Mesenchymal stem cell (in vitro differentiated cells and primary cell): Measurements from ENCODE around the gene DDX11.

Experiments
- DNase-seq: peaks from one replicate; pipeline ENCODE4 v3.0.0-alpha.2; 2013
- H2AFZ ChIP-seq: one replicate; pipeline ENCODE4 v1.6.1; 2013; ENCODE audit warnings: low read depth, mild to moderate bottlenecking, control low read depth, inconsistent platforms, low read length, moderate library complexity
- H2AK5ac ChIP-seq: 2 replicates; pipeline ENCODE4 v1.6.1; 2013; ENCODE audit warnings: low read length, moderate library complexity, mild to moderate bottlenecking, inconsistent platforms; ENCODE audit not compliant: severe bottlenecking
- H2BK120ac ChIP-seq: one replicate; pipeline ENCODE4 v1.6.1; 2013; ENCODE audit warnings: low read depth, mild to moderate bottlenecking, inconsistent platforms, low read length, moderate library complexity
- H2BK12ac ChIP-seq, 2 experiments: one replicate each; pipeline ENCODE4 v1.6.1; 2013; ENCODE audit warnings: inconsistent platforms in 2 of 2, low read length in 2 of 2, mild to moderate bottlenecking in 2 of 2, moderate library complexity in 2 of 2, control low read depth in 1 of 2
- H2BK15ac ChIP-seq: one replicate; pipeline ENCODE4 v1.6.1; 2013; ENCODE audit warnings: mild to moderate bottlenecking, low read depth, inconsistent platforms; ENCODE audit not compliant: poor library complexity, severe bottlenecking
- H2BK5ac ChIP-seq: 2 replicates; pipeline ENCODE4 v1.6.1; 2013; ENCODE audit warnings: low read depth, mild to moderate bottlenecking, low read length, control low read depth, inconsistent platforms; ENCODE audit not compliant: poor library complexity, severe bottlenecking
- H3K14ac ChIP-seq, 2 experiments: one replicate each; pipeline ENCODE4 v1.6.1; 2013; ENCODE audit warnings: inconsistent platforms in 2 of 2, low read length in 2 of 2, control low read depth in 1 of 2, mild to moderate bottlenecking in 1 of 2, moderate library complexity in 1 of 2
- H3K18ac ChIP-seq, 2 experiments: one replicate each; pipeline ENCODE4 v1.6.1; 2013; ENCODE audit warnings: inconsistent platforms in 2 of 2, low read length in 2 of 2, control low read depth in 1 of 2, low read depth in 1 of 2, mild to moderate bottlenecking in 1 of 2
- H3K23ac ChIP-seq, 2 experiments: one replicate each; pipeline ENCODE4 v1.6.1; 2013; ENCODE audit warnings: inconsistent platforms in 2 of 2, low read length in 2 of 2, mild to moderate bottlenecking in 2 of 2, moderate library complexity in 2 of 2, control low read depth in 1 of 2
- H3K27ac ChIP-seq: 2 replicates; pipeline ENCODE4 v1.5.1; 2013; ENCODE audit warnings: mild to moderate bottlenecking, moderate library complexity, low read length, control low read depth, inconsistent platforms; ENCODE audit not compliant: poor library complexity, severe bottlenecking
- H3K27me3 ChIP-seq, 2 experiments: 2 replicates each; pipeline versions ENCODE4 v1.6.1 to v1.7.0; 2013; ENCODE audit warnings: low read length in 2 of 2, mild to moderate bottlenecking in 2 of 2, moderate library complexity in 2 of 2, control low read depth in 1 of 2, inconsistent platforms in 1 of 2; ENCODE audit not compliant: control insufficient read depth in 1 of 2, insufficient read depth in 1 of 2
- H3K36me3 ChIP-seq, 2 experiments: 2 replicates each; pipeline versions ENCODE4 v1.6.1 to v1.7.0; 2013; ENCODE audit warnings: low read length in 2 of 2, control low read depth in 1 of 2, inconsistent platforms in 1 of 2, low read depth in 1 of 2, mild to moderate bottlenecking in 1 of 2; ENCODE audit not compliant: insufficient read depth in 2 of 2, control insufficient read depth in 1 of 2
- H3K4ac ChIP-seq, 2 experiments: one replicate each; pipeline ENCODE4 v1.6.1; 2013; ENCODE audit warnings: inconsistent platforms in 2 of 2, low read length in 2 of 2, mild to moderate bottlenecking in 2 of 2, moderate library complexity in 2 of 2, control low read depth in 1 of 2, low read depth in 1 of 2
- H3K4me1 ChIP-seq: 2 replicates; pipeline ENCODE4 v1.6.1; 2013; ENCODE audit warnings: low read depth, low read length, control low read depth; ENCODE audit not compliant: control insufficient read depth, insufficient read depth
- H3K4me2 ChIP-seq: 2 replicates; pipeline ENCODE4 v1.6.1; 2013; ENCODE audit warnings: low read length, mild to moderate bottlenecking, inconsistent platforms; ENCODE audit not compliant: poor library complexity, severe bottlenecking
- H3K4me3 ChIP-seq, 2 experiments: 2 replicates each; pipeline versions ENCODE4 v1.5.1 to v1.7.0; 2013; ENCODE audit warnings: low read length in 2 of 2, mild to moderate bottlenecking in 2 of 2, control low read depth in 1 of 2, low read depth in 1 of 2; ENCODE audit not compliant: insufficient read depth in 1 of 2
- H3K79me1 ChIP-seq: replicated peaks from 2 replicates; pipeline ENCODE4 v1.6.1; 2013; ENCODE audit warnings: mild to moderate bottlenecking, control low read depth, low read length, inconsistent platforms; ENCODE audit not compliant: poor library complexity, severe bottlenecking
- H3K9ac ChIP-seq: 2 replicates; pipeline ENCODE4 v1.7.0; 2013; ENCODE audit warnings: mild to moderate bottlenecking, low read length, moderate library complexity
- H3K9me3 ChIP-seq: 2 replicates; pipeline ENCODE4 v1.7.0; 2013; ENCODE audit warnings: mild to moderate bottlenecking, low read length; ENCODE audit not compliant: control insufficient read depth
- H4K8ac ChIP-seq: one replicate; pipeline ENCODE4 v1.6.1; 2013; ENCODE audit warnings: inconsistent platforms, mild to moderate bottlenecking, low read length, moderate library complexity
- H4K91ac ChIP-seq: one replicate; pipeline ENCODE4 v1.6.1; 2013; ENCODE audit warnings: mild to moderate bottlenecking, low read length, inconsistent platforms
- WGBS: methylation state at CpG from one replicate; pipeline ENCODE4 v1.1.7; 2013; ENCODE audit warnings: mixed read lengths; 5-methylcytosine and 5-hydroxymethylcytosine counted together

The DDX11 gene

GRCh38 chr12:31029916-31030562 lies 43.6 kb upstream of the DDX11 start:
- Histone ChIP-seq H3K27me3 (peaks cover 0 to 4% of the 10 kb centered on the region in 2 experiments), H3K4ac (no peak overlapping the region), H3K4me1 (peaks cover 5% of the 10 kb centered on the region), H3K4me3 (no peak overlapping the region), H4K91ac (no peak overlapping the region), H3K23ac (no peak overlapping the region), H3K9me3 (no peaks in the 10 kb centered on the region), H4K8ac (no peak overlapping the region), H3K4me2 (no peak overlapping the region), H2BK12ac (no peak overlapping the region), H3K18ac (no peak overlapping the region), H3K14ac (peak overlapping the region in 1 of 2 experiments; percentile 41), H2AFZ (no peak overlapping the region), H2BK15ac (no peak overlapping the region), H2AK5ac (no peak overlapping the region), H2BK5ac (no peak overlapping the region), H2BK120ac (no peak overlapping the region), H3K79me1 (no peaks in the 10 kb centered on the region), H3K9ac (no peak overlapping the region), H3K36me3 (no peaks in the 10 kb centered on the region), H3K27ac (no peak overlapping the region)
- DNase-seq: no peak
- WGBS: 90% methylated on average over 4 of the region's 6 CpGs

GRCh38 chr12:31031951-31032335 lies 41.7 kb upstream of the DDX11 start:
- Histone ChIP-seq H4K91ac (no peak overlapping the region), H2AK5ac (no peak overlapping the region), H2BK120ac (no peak overlapping the region), H3K36me3 (no peaks in the 10 kb centered on the region), H2BK12ac (peak overlapping the region in 1 of 2 experiments; percentile 54), H4K8ac (no peak overlapping the region), H3K79me1 (no peaks in the 10 kb centered on the region), H3K9me3 (no peaks in the 10 kb centered on the region), H2BK5ac (no peak overlapping the region), H3K4me2 (no peak overlapping the region), H2AFZ (no peak overlapping the region), H3K27me3 (peaks cover 0 to 4% of the 10 kb centered on the region in 2 experiments), H3K27ac (no peak overlapping the region), H3K4me3 (no peak overlapping the region), H3K18ac (no peak overlapping the region), H3K14ac (peak overlapping the region in 1 of 2 experiments; percentile 53), H2BK15ac (no peak overlapping the region), H3K23ac (no peak overlapping the region), H3K4me1 (peaks cover 18% of the 10 kb centered on the region), H3K4ac (no peak overlapping the region), H3K9ac (no peak overlapping the region)
- 96% methylated on average over 4 of the region's 4 CpGs for WGBS
- no peak for DNase-seq

DNA sequence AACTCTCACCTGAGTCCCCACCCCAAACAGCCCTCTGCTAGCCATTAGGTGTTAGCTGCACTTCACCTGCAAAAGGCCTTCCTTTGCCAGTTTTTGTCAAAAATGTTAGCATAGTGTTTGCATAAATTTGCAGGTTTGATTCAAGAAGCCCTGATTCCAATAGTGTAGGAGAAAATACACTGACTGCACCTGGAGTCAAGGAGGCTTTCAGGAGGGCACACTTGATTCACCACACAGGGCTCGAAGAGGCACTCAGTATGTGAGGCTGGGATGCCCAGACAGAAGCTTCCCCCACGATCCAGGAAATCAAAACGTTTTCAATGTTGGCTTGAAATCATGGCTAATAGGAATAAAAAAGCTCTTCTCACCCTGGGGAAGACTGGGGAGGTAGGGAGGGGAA lies 40.5 kb upstream of the DDX11 start:
- Histone ChIP-seq H3K18ac (no peak overlapping the region), H4K8ac (no peak overlapping the region), H2AK5ac (no peak overlapping the region), H2BK5ac (no peak overlapping the region), H2BK120ac (no peak overlapping the region), H3K9ac (no peak overlapping the region), H2BK12ac (no peak overlapping the region), H3K27ac (no peak overlapping the region), H3K79me1 (no peaks in the 10 kb centered on the region), H3K4me3 (no peak overlapping the region), H3K36me3 (no peaks in the 10 kb centered on the region), H3K14ac (no peak overlapping the region), H3K27me3 (peaks cover 0 to 9% of the 10 kb centered on the region in 2 experiments), H4K91ac (no peak overlapping the region), H2AFZ (no peak overlapping the region), H3K9me3 (no peaks in the 10 kb centered on the region), H3K4me2 (no peak overlapping the region), H2BK15ac (no peak overlapping the region), H3K4ac (no peak overlapping the region), H3K23ac (no peak overlapping the region), H3K4me1 (peaks cover 18% of the 10 kb centered on the region)
- no peak for DNase-seq
- 73% methylated on average over 3 of the region's 3 CpGs for WGBS

- DNase-seq: no peak
- no peak overlapping the region for H2AK5ac ChIP-seq
- no peaks in the 10 kb centered on the region for H3K9me3 ChIP-seq
- H3K4me1 ChIP-seq: peaks cover 18% of the 10 kb centered on the region
- 77% methylated on average over 6 of the region's 6 CpGs for WGBS
- H3K14ac ChIP-seq: no peak overlapping the region
- no peak overlapping the region for H3K18ac ChIP-seq
- H3K4me3 ChIP-seq: no peak overlapping the region
- no peak overlapping the region for H2BK15ac ChIP-seq
- no peaks in the 10 kb centered on the region for H3K79me1 ChIP-seq
- no peak overlapping the region for H3K23ac ChIP-seq
- no peak overlapping the region for H3K4me2 ChIP-seq
- no peak overlapping the region for H2BK5ac ChIP-seq
- no peak overlapping the region for H3K9ac ChIP-seq
- no peak overlapping the region for H3K4ac ChIP-seq
- H3K27me3 ChIP-seq: peaks cover 0 to 9% of the 10 kb centered on the region in 2 experiments
- H2BK12ac ChIP-seq: no peak overlapping the region
- H2AFZ ChIP-seq: no peak overlapping the region
- H4K8ac ChIP-seq: no peak overlapping the region
- no peak overlapping the region for H2BK120ac ChIP-seq
- H3K36me3 ChIP-seq: no peaks in the 10 kb centered on the region
- no peak overlapping the region for H3K27ac ChIP-seq
- no peak overlapping the region for H4K91ac ChIP-seq
Observed at GRCh38 chr12:31033681-31034080, 40.0 kb upstream of the DDX11 start.
